ENCODE measurements around the gene PLIN4.

The PLIN4 gene

GRCh38 chr19:4499855-4500254, 18.4 kb downstream of the PLIN4 start:
- DNase-seq (ENCODE audit: low spot score) = no peak
- no peak for TF ChIP-seq CTCF (IDR thresholded peaks at IDR 0.05)
- no peak overlapping the region for H3K27ac ChIP-seq
- H3K4me3 ChIP-seq = no peak overlapping the region

- no peak for TF ChIP-seq CTCF (IDR thresholded peaks at IDR 0.05)
- H3K27ac ChIP-seq = no peak overlapping the region
- H3K4me3 ChIP-seq = no peak overlapping the region
- no peak for DNase-seq (ENCODE audit: low spot score)
Measured at GRCh38 chr19:4499318-4499717, 19.0 kb downstream of the PLIN4 start.

GRCh38 chr19:4498694-4499093, 19.6 kb downstream of the PLIN4 start:
- Histone ChIP-seq H3K27ac (no peak overlapping the region), H3K4me3 (no peak overlapping the region)
- no peak for TF ChIP-seq CTCF (IDR thresholded peaks at IDR 0.05)
- DNase-seq (ENCODE audit: low spot score) = no peak

- no peak for DNase-seq (ENCODE audit: low spot score)
- no peak overlapping the region for H3K4me3 ChIP-seq
- H3K27ac ChIP-seq = no peak overlapping the region
- no peak for TF ChIP-seq CTCF (IDR thresholded peaks at IDR 0.05)
Measured at GRCh38 chr19:4497770-4498389, 20.4 kb downstream of the PLIN4 start.

- Histone ChIP-seq H3K27ac (no peak overlapping the region), H3K4me3 (no peak overlapping the region)
- TF ChIP-seq CTCF (IDR thresholded peaks at IDR 0.05) = no peak
- no peak for DNase-seq (ENCODE audit: low spot score)
Measured at GRCh38 chr19:4496304-4496703, 22.0 kb downstream of the PLIN4 start.

- DNase-seq (ENCODE audit: low spot score) = no peak
- Histone ChIP-seq H3K27ac (no peak overlapping the region), H3K4me3 (no peak overlapping the region)
- no peak for TF ChIP-seq CTCF (IDR thresholded peaks at IDR 0.05)
Measured at GRCh38 chr19:4495471-4495870, 22.8 kb downstream of the PLIN4 start.

- no peak for TF ChIP-seq CTCF (IDR thresholded peaks at IDR 0.05)
- no peak for DNase-seq (ENCODE audit: low spot score)
- Histone ChIP-seq H3K4me3 (no peak overlapping the region), H3K27ac (no peak overlapping the region)
Measured at GRCh38 chr19:4494691-4495064, 23.6 kb downstream of the PLIN4 start.

Data from coronary artery (tissue), 2 donors.